SK-N-MC (cell line): ENCODE results near the gene ZNF319.

Source experiments
- EZH2 ChIP-seq: fragments of 200-600 bp; sonication (generic); IDR thresholded peaks from one replicate; pipeline ENCODE4 v1.6.1; 2017; ENCODE audit warnings: antibody characterized with exemption
- POLR2AphosphoS5 ChIP-seq: IDR thresholded peaks from 2 replicates; pipeline ENCODE4 v1.6.1; 2012; ENCODE audit warnings: mild to moderate bottlenecking, low read depth, low read length, borderline replicate concordance

DNA sequence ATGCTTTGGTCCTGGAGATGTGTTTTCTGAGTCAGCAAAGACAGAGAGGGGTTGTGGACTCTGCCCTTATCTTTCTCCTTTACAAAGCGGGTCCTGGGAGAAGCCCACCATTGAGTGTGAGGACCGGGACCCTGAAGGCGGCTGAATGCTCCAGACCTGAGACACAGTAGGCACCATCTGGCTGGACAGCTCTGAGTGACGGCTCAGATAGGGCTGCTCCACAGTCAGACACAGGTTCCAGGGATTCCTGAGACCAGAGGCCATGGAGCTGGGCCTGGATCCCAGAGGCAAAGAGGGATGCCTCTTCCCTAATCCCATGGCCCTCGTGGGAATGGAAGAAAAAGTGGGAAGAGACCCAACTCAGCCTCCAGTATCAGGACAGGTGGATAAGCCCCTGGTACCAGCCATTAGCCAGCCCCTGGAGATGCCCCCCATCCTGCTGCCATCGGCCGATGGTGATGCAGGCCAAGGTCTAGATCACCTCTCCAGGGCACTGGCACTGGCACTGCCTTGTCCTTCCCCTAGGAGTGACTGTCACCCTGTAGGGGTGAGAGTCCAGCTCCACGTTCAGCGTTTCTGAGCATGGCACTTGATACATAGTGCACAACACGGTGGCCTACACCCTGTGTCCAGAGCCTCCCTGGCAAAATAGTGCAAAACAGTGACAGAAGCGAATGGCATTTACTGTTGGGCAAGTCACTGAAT lies 29.8 kb upstream of the ZNF319 start:
- TF ChIP-seq POLR2AphosphoS5: no peak
- no peak for TF ChIP-seq EZH2
